Measurements from ENCODE around the gene ERAP2. TPM values are rescaled to one million over a fixed set of nuclear protein-coding genes. Genes with fewer than 3 reads are reported as not detected.

Gene ERAP2
- total RNA-seq, 6 experiments from 2014 or later, result 1.5 to 13.3 (median 8.4) TPM

GRCh38 chr5:96857924-96858323 is 18.4 kb upstream of the ERAP2 start:
- 91% methylated on average over 4 of the region's 4 CpGs for WGBS (ENCODE audit: insufficient coverage, low coverage, low lambda C conversion rate, missing lambda C conversion rate)
- ATAC-seq, result no peak
- Histone ChIP-seq H3K4me1 (peaks cover 0 to 12% (median 3%) of the 10 kb centered on the region in 4 donors), H3K4me3 (no peak overlapping the region), H3K9me3 (no peaks in the 10 kb centered on the region), H3K27me3 (no peaks in the 10 kb centered on the region), H3K27ac (no peak overlapping the region), H3K36me3 (no peaks in the 10 kb centered on the region)
- no peak for TF ChIP-seq POLR2A (IDR thresholded peaks at IDR 0.05)
- TF ChIP-seq, protein P1, sequence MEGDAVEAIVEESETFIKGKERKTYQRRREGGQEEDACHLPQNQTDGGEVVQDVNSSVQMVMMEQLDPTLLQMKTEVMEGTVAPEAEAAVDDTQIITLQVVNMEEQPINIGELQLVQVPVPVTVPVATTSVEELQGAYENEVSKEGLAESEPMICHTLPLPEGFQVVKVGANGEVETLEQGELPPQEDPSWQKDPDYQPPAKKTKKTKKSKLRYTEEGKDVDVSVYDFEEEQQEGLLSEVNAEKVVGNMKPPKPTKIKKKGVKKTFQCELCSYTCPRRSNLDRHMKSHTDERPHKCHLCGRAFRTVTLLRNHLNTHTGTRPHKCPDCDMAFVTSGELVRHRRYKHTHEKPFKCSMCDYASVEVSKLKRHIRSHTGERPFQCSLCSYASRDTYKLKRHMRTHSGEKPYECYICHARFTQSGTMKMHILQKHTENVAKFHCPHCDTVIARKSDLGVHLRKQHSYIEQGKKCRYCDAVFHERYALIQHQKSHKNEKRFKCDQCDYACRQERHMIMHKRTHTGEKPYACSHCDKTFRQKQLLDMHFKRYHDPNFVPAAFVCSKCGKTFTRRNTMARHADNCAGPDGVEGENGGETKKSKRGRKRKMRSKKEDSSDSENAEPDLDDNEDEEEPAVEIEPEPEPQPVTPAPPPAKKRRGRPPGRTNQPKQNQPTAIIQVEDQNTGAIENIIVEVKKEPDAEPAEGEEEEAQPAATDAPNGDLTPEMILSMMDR (IDR thresholded peaks at IDR 0.05), result no peak
- DNase-seq, result no peak
- intact Hi-C loops (cut with DNase I), result no loop called here

DNA sequence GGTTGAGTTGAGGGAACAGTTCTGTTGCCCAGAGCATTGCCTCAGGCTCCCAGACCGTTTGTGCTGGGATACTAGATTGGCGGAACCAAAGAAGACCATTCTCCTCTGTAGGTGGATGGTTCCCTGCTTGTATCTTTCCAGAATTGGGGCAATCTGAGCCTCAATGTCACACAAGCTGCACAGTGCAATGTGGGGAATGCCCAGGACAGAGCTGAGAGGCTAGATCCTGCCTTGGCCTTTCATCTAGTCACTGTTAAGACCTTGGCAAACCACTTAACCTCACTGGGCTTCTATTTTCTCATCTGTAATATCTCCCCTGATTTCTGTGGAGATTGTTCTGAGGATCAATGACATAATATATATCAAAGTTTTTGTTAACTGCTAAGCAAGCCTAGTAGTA is 16.9 kb upstream of the ERAP2 start:
- H3K9me3 ChIP-seq, result no peaks in the 10 kb centered on the region
- WGBS (ENCODE audit: insufficient coverage, low coverage, low lambda C conversion rate, missing lambda C conversion rate), result 60% methylated on average over 1 of the region's 2 CpGs
- no peak for ATAC-seq

GRCh38 chr5:96861076-96861475 is 15.2 kb upstream of the ERAP2 start:
- Histone ChIP-seq H3K4me1 (no peaks in the 10 kb centered on the region), H3K27me3 (no peaks in the 10 kb centered on the region), H3K9me3 (no peaks in the 10 kb centered on the region), H3K4me3 (no peak overlapping the region), H3K27ac (no peak overlapping the region), H3K36me3 (no peaks in the 10 kb centered on the region)
- intact Hi-C loops (cut with DNase I), result no loop called here
- TF ChIP-seq, protein P1 (IDR thresholded peaks at IDR 0.05), result no peak
- no peak for TF ChIP-seq POLR2A (IDR thresholded peaks at IDR 0.05)
- WGBS (ENCODE audit: insufficient coverage, low coverage, low lambda C conversion rate, missing lambda C conversion rate), result 90% methylated on average over 2 of the region's 2 CpGs
- DNase-seq, result no peak
- no peak for ATAC-seq

More for the DNA sequence above, 16.9 kb upstream of the ERAP2 start:
- no peak overlapping the region for H3K4me3 ChIP-seq
- intact Hi-C loops (cut with DNase I), result no loop called here
- DNase-seq, result no peak
- H3K27me3 ChIP-seq, result no peaks in the 10 kb centered on the region
- H3K4me1 ChIP-seq, result peaks cover 0 to 12% (median 3%) of the 10 kb centered on the region in 4 donors
- H3K27ac ChIP-seq, result no peak overlapping the region
- no peaks in the 10 kb centered on the region for H3K36me3 ChIP-seq
- TF ChIP-seq, protein P1 (IDR thresholded peaks at IDR 0.05), result no peak

GRCh38 chr5:96863114-96863513 is 13.2 kb upstream of the ERAP2 start:
- H3K4me1 ChIP-seq, result no peaks in the 10 kb centered on the region
- DNase-seq (no peak), ATAC-seq (no peak)
- H3K27ac ChIP-seq, result no peak overlapping the region
- 91% methylated on average over 2 of the region's 2 CpGs for WGBS (ENCODE audit: insufficient coverage, low coverage, low lambda C conversion rate, missing lambda C conversion rate)
- H3K9me3 ChIP-seq, result no peaks in the 10 kb centered on the region
- H3K27me3 ChIP-seq, result no peaks in the 10 kb centered on the region
- TF ChIP-seq POLR2A (IDR thresholded peaks at IDR 0.05), result no peak
- TF ChIP-seq, protein P1 (IDR thresholded peaks at IDR 0.05), result no peak
- H3K4me3 ChIP-seq, result no peak overlapping the region
- intact Hi-C loops (cut with DNase I), result no loop called here
- H3K36me3 ChIP-seq, result no peaks in the 10 kb centered on the region

All from right lobe of liver (tissue), 6 donors.